ENCODE data around the gene FAM131B. TPM values are rescaled to one million over a fixed set of nuclear protein-coding genes. Genes with fewer than 3 reads are reported as not detected.
"Not testable (repeated sequence)": the region's sequence is repeated elsewhere in the genome, so short reads cannot be mapped to it uniquely, and the experiment has no call there.

FAM131B gene
- total RNA-seq = 0.32 and 0.48 TPM in 2 replicates

DNA sequence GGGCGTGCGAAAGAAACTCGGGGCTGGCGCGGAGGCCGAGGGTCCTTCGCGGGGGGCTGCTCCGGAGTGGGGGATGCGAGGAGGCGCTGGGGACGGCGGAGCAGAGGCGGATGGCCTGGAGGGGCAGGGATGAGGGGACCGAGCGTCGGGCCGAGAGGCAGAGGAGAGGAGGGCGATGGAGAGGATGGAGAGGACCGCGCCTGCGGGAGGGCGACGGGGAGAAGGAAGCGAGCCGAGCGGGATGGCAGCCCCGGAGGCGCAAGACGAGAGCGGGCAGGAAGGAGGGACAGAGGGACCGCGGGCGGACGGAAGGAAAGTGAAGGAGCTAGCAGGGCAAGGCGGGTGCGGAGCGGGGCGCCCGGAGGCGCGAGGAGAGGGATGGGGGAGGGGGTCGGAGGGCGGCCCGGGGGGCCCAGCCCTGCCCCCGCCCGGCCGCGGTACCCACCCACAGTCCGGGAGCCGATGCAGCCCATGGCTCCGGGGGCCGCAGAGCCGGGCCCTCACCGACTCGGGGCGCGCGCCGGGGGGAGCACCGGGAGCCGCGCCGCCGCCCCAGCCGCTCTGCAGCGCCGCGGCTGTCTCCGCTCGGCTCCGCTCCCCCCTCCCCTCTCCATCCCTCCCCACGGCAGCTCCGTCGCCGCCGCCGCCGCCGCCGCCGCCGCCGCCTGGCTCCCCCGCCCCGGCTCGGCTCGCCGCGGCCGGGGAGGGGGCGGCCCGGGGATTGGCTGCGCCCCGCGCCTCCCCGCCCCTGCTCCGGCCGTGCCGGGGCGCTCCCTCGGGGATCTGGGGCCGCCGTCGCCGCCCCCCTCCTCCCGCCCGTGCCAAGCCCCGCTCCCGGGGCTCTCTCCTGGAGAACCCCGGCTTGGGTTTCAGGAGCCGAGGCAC lies at the start of gene FAM131B:
Gene FAM131B, minus strand, starts transcription at position 583 of the 885 bp plus-strand sequence. Its CDS starts 110 bp downstream, at position 473.
- intact Hi-C loops (cut with micrococcal nuclease) = loop anchor here (1.0 to 10.0 kb wide), 3 partner anchors 17 to 120 kb away; no protein-coding TSS in a partner anchor

GRCh38 chr7:143411976-143412708 lies 49.6 kb upstream of the FAM131B start:
- intact Hi-C loops (cut with micrococcal nuclease) = loop anchor here (10.0 kb wide), 1 partner anchor 47 kb away; the partner anchor contains the start of gene FAM131B

DNA sequence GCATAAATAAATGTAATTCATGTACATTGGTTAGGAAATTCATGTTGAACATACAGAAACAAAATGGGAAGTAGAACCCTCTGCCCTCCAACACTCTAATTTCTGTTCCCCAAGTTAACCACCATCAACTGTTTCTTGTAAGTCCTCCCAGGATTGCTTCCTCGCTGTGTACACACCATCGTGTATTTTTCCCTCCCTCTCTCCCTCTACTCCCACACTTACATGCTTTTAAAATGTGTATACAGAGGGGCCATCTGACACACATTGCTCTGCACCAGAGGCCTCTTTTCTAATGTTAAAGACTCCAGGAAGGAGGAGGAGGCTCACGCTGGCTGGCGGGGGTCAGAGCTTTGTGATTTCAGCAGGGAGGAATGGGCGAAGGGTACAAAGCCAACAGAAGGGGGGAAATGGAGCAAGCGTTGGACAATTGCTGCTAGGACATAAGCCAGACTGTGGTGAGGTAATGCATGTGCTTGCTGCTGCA lies 48.0 kb upstream of the FAM131B start:
- intact Hi-C loops (cut with micrococcal nuclease) = loop anchor here (10.0 kb wide), 1 partner anchor 46 kb away; the partner anchor contains the start of gene FAM131B

DNA sequence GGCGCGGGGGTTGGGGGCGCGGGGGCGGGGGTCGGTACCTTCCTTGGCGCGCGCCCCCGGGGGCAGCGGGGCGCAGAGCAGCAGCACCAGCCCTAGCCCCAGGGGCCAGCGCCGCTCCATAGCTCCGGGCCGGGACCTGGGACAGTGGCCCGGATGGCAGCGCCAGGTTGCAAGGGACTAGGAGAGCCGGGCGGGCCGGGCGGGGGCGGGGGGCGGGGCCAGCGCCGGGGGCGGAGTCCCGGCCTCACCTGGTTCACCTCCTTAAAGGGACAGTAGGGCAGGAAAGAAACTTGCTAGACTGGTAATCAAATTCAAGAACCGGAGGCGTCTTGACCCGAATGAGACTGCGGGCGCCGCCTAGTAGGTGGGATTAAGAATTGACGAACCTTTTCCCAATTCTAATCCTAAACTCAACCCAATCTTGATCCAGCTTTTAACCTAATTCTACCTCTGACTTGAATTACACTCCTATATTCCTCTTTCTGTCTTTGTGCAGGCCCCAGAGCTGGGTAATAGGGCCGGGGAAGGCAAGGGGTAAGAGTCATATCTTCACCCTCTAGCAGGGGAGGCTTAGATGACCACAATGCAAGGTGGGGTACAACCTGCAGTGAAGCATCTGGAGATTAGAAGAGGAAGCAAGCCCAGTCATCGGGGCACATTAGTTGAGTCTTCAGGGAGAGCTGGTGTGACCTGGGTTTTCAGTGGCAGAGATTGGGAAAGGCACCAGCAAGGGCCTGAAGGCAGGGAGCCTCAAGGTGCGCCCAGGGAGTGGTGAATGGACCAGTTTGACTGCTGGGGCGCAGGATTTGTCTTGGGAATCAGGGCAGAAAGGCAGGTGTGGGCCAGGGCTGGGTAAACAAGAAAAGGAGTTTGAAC lies 46.4 kb upstream of the FAM131B start, which contains the start of gene EPHA1:
Gene EPHA1, minus strand, starts transcription at position 171 of the 876 bp plus-strand sequence. Its CDS starts 51 bp downstream, at position 120.
- intact Hi-C loops (cut with micrococcal nuclease) = loop anchor here (2.0 kb wide), 2 partner anchors 28 to 168 kb away; partner anchors contain the start of gene ZYX

DNA sequence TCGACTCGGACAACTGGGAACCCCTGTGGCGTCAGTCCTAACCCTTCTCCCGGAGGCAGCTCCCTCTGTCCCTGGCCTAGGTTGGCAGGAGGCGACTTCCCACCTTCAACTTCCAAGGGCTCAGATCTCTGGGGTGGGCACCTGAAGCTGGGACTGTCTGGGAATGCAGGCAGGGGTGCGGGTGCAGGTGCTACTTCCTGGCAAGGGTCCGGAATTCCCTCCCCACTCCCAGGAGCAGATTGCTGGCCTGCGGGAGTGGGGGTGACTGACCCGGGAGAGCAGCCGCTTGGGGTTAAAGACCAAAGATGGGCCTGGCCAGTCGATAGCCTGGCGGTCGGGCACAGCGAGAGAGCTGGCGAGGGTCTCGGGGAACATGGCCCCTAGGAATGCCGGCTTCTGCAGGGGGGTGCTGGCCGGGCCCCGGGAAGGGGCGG lies 45.8 kb upstream of the FAM131B start:
- intact Hi-C loops (cut with micrococcal nuclease) = loop anchor here (2.0 kb wide), 2 partner anchors 27 to 167 kb away; partner anchors contain the start of gene ZYX

GRCh38 chr7:143407287-143408251 lies 45.1 kb upstream of the FAM131B start:
- intact Hi-C loops (cut with micrococcal nuclease) = loop anchor here (2.0 kb wide), 2 partner anchors 27 to 167 kb away; partner anchors contain the start of gene ZYX

DNA sequence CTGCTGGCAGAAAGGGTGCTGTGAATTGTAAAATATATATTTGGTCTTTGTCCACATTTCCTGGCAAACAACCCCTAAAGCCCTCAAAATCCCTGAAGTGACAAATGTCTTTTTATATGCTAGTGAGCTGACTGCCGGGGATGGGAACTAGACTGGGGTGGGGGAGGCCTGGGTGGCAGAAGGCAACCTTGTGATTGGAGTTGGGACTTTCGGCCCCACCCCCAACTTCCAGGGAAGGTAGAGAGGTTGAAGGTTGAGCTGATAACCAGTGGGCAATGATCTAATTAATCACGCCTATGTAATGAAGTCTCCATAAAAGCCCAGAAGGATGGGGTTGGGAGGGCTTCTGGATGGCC lies 43.5 kb upstream of the FAM131B start:
- intact Hi-C loops (cut with micrococcal nuclease) = no loop called here

- intact Hi-C loops (cut with micrococcal nuclease) = no loop called here
Measured at GRCh38 chr7:143405173-143406001, 42.9 kb upstream of the FAM131B start.

DNA sequence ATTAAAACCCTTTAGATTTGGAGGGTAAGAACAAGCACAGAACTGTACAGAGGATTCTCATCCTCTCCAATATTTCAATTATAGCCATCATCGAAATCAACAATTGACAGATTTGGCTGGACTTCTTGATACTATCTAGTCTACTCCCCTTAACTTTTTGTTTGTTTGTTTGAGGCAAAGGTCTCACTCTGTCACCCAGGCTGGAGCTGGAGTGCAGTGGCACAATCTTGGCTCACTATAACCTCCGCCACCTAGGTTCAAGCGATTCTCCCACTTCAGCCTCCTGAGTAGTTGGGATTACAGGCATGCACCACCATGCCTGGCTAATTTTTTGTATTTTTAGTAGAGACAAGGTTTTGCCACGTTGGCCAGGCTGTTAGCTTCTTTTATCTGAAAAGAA lies 39.7 kb upstream of the FAM131B start:
- intact Hi-C loops (cut with micrococcal nuclease) = not testable (repeated sequence)

DNA sequence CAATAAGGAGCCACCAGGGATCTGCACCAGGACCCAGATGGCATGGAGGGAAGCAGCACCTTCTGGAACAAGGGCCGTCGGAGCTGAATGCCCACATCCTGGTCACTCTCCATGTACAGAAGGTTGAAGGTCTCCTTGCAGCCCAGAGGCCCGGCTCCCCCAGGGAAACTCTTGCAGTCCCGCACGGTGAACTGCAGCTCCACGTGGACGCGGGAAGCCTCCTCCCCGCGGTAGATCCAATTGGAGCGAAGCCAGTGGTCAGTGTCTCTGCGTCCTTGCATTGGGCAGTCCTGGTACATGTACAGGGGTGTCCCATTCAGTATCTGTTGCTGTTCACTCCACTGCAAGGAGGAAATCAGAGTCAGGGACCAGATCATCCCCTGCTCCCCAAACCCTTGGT lies 38.8 kb upstream of the FAM131B start:
- intact Hi-C loops (cut with micrococcal nuclease) = no loop called here

DNA sequence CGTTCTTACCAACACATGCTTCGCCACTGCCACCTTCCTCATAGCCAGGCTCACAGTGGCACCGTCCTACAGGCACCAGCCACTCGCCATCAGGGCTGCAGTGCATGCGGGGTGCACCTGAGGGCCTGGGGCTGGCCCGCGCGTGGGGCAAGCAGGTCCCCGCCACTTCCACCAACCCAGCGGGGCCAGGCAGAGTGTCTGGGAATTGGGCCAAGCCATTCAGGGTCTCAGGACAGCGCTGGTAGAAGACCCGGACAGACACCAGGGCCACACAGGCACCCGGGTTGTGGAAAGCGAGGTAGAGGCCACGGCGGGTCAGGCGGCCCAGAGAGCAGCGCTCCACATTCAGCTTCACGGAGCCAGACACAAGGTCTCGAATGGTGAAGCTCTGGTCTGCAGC lies 37.1 kb upstream of the FAM131B start:
- intact Hi-C loops (cut with micrococcal nuclease) = no loop called here

- intact Hi-C loops (cut with micrococcal nuclease) = no loop called here
Measured at GRCh38 chr7:143399151-143399550, 36.6 kb upstream of the FAM131B start.

GRCh38 chr7:143398616-143399015 lies 36.1 kb upstream of the FAM131B start:
- intact Hi-C loops (cut with micrococcal nuclease) = no loop called here

GRCh38 chr7:143397710-143398530 lies 35.4 kb upstream of the FAM131B start:
- intact Hi-C loops (cut with micrococcal nuclease) = no loop called here

- intact Hi-C loops (cut with micrococcal nuclease) = no loop called here
Measured at GRCh38 chr7:143396625-143397556, 34.4 kb upstream of the FAM131B start.

DNA sequence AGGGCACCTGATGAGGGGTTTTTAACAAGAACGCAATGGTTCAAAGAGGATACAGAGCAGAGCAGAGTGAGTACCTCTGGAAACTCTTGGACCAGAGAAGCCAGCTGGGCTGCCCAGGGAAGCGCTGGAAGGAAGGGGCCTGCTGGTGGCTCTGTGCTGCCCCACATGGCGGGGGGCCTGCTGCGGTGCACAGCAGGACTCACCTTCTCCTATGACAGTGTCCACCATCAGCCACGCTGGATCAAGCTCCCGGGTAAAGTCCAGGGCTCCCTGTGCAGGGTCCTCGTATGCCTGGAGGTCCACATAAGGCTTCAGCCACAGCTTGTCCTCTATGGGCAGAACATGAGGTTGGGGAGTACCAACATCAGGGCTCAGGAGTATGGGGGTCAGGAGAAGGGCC lies 33.7 kb upstream of the FAM131B start:
- intact Hi-C loops (cut with micrococcal nuclease) = no loop called here
